Stimulated activated CD8-positive, alpha-beta memory T cell treated with anti-CD3 and anti-CD28 coated beads, Interleukin-15, amount 100 ng/mL, for 4 hours (primary cell): ENCODE data around the gene H2AZ2.

Source experiments
- DNase-seq, 2 donors: peaks; one replicate each; pipeline ENCODE4 v3.0.0-alpha.2; 2020; ENCODE audit warnings: low read depth in 2 of 2

H2AZ2 gene

GRCh38 chr7:44784364-44784763, 63.5 kb downstream of the H2AZ2 start:
- DNase-seq, result no peak

GRCh38 chr7:44783407-44783806, 64.5 kb downstream of the H2AZ2 start:
- DNase-seq, result no peak

DNA sequence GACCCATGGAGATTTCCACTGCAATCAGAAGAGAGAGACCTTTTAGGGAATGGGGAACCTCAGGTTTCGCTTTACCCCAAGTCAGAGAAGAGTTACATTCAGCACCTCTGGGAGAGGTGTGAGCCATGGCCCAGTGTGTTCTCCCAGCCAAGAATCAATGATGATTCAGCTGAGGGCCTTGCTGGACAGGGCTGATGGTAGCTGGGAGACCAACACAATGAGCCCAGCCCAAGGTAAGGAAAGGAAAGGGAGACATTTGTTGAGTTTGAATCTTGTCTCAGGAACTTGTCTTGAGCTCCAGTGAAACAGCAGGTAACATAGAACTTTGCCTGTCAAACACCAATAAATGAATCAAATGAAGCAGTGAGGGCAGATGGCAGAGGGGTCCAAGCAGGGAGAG, 65.4 kb downstream of the H2AZ2 start:
- no peak for DNase-seq
